ENCODE measurements around the gene WASHC4. TPM values are rescaled to one million over a fixed set of nuclear protein-coding genes. Genes with fewer than 3 reads are reported as not detected.

The WASHC4 gene
- polyA plus RNA-seq, 4 donors, result 11.7 to 65.2 (median 13.7) TPM

DNA sequence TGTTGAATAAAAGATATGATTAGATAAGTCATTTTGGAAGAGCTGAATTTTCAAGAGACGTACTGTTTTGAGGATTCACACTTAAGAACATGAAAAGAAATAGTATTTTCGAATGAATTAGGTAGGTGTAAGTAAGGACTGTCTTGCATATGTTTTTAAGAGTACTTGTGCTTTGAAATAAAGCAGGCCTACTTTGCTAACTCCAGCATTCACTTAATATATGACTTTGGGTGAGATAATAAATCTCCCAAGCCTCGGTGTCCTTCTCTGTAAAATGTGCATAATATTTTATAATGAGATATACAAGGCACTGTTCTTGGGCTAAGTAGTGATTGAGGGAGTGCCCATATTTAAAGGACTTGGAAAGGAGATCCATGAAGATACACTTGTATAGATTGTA, 54.6 kb downstream of the WASHC4 start:
- peaks cover 11 to 18% (median 18%) of the 10 kb centered on the region in 3 donors for H3K36me3 ChIP-seq (ENCODE audit: control insufficient read depth in 3 of 3, insufficient read depth in 2 of 3, low read depth in 1 of 3, low read length in 3 of 3)
- WGBS, 3 donors, result 92 to 96% (median 92%) methylated on average over 3 of the region's 3 CpGs

DNA sequence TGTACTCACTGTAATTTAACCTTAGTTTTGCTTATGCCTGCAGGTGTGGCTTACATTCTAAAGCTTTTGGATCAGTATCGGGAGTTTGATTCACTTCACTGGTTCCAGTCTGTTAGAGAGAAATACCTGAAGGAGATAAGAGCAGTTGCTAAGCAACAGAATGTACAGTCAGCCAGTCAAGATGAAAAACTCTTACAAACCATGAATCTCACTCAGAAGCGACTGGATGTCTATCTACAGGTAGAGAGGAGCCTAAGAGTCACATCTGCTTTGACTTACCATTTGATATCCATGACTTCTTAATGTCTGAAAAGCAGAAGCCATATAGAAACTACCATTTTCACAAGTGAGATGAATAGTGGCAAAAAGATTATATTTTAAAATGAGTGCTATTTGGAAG, 56.5 kb downstream of the WASHC4 start:
- no peak for DNase-seq
- Histone ChIP-seq H3K27ac (ENCODE audit: low read depth in 1 of 3, low read length in 2 of 3) (no peak overlapping the region), H3K9me3 (ENCODE audit: control insufficient read depth in 2 of 2, insufficient read depth in 1 of 2, low read depth in 1 of 2, low read length in 1 of 2) (no peaks in the 10 kb centered on the region), H3K36me3 (ENCODE audit: control insufficient read depth in 3 of 3, insufficient read depth in 2 of 3, low read depth in 1 of 3, low read length in 3 of 3) (peaks cover 11 to 18% (median 18%) of the 10 kb centered on the region in 3 donors), H3K4me3 (ENCODE audit: low read depth in 1 of 3, low read length in 3 of 3) (no peak overlapping the region), H3K27me3 (ENCODE audit: control insufficient read depth in 3 of 3, insufficient read depth in 3 of 3, low read length in 3 of 3) (no peaks in the 10 kb centered on the region), H3K4me1 (ENCODE audit: control insufficient read depth in 3 of 3, insufficient read depth in 2 of 3, low read depth in 1 of 3, low read length in 2 of 3) (no peaks in the 10 kb centered on the region)
- no peak for FAIRE-seq
- WGBS, 3 donors, result 79 to 94% (median 85%) methylated on average over 2 of the region's 2 CpGs

More for the DNA sequence above, 54.6 kb downstream of the WASHC4 start:
- no peak for DNase-seq
- Histone ChIP-seq H3K4me1 (ENCODE audit: control insufficient read depth in 3 of 3, insufficient read depth in 2 of 3, low read depth in 1 of 3, low read length in 2 of 3) (no peaks in the 10 kb centered on the region), H3K9me3 (ENCODE audit: control insufficient read depth in 2 of 2, insufficient read depth in 1 of 2, low read depth in 1 of 2, low read length in 1 of 2) (no peaks in the 10 kb centered on the region), H3K27me3 (ENCODE audit: control insufficient read depth in 3 of 3, insufficient read depth in 3 of 3, low read length in 3 of 3) (no peaks in the 10 kb centered on the region), H3K4me3 (ENCODE audit: low read depth in 1 of 3, low read length in 3 of 3) (no peak overlapping the region), H3K27ac (ENCODE audit: low read depth in 1 of 3, low read length in 2 of 3) (no peak overlapping the region)
- FAIRE-seq, result no peak

DNA sequence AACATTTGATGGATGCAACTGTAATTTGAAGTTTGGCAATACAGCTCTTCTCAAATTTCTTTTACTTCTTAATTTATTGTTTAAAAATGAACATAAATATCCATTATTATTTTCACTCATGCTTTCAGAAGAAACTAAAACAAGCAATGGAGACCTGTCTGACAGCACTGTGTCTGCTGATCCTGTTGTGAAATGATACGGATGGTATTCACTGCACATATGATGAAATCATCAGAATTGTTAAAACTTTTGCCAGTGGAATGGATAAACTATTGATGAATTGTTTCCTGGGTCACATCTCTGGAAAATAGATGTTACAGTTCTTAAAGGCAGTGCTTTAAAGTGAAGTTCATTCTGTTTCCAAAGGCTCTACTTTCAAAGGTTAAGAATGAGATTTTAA, 59.2 kb downstream of the WASHC4 start:
- Histone ChIP-seq H3K4me1 (ENCODE audit: control insufficient read depth in 3 of 3, insufficient read depth in 2 of 3, low read depth in 1 of 3, low read length in 2 of 3) (no peaks in the 10 kb centered on the region), H3K36me3 (ENCODE audit: control insufficient read depth in 3 of 3, insufficient read depth in 2 of 3, low read depth in 1 of 3, low read length in 3 of 3) (peaks cover 11 to 16% (median 15%) of the 10 kb centered on the region in 3 donors), H3K9me3 (ENCODE audit: control insufficient read depth in 2 of 2, insufficient read depth in 1 of 2, low read depth in 1 of 2, low read length in 1 of 2) (no peaks in the 10 kb centered on the region), H3K27me3 (ENCODE audit: control insufficient read depth in 3 of 3, insufficient read depth in 3 of 3, low read length in 3 of 3) (no peaks in the 10 kb centered on the region), H3K27ac (ENCODE audit: low read depth in 1 of 3, low read length in 2 of 3) (no peak overlapping the region), H3K4me3 (ENCODE audit: low read depth in 1 of 3, low read length in 3 of 3) (no peak overlapping the region)
- DNase-seq, result no peak
- FAIRE-seq, result no peak
- WGBS, 3 donors, result 84 to 93% (median 89%) methylated on average over 1 of the region's 1 CpG

DNA sequence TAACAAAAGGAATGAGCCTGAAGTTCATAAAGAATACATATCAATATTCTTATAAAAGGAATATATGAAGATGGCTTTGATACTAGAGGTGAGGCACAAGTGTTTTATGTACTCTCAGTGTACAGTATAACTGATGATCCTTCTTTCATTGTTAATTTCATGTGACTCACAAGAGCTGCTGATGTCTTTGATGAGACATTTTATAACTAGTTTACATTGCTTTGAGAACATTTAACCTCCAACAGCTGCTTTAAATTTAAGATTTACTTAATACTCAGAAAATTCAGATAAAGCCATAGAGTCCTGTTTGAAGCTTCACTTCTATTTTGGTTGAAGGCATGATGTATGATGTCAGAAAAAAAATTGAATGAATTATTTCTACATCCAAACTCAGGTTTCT, 59.8 kb downstream of the WASHC4 start:
- Histone ChIP-seq H3K9me3 (ENCODE audit: control insufficient read depth in 2 of 2, insufficient read depth in 1 of 2, low read depth in 1 of 2, low read length in 1 of 2) (no peaks in the 10 kb centered on the region), H3K36me3 (ENCODE audit: control insufficient read depth in 3 of 3, insufficient read depth in 2 of 3, low read depth in 1 of 3, low read length in 3 of 3) (peaks cover 11 to 16% (median 12%) of the 10 kb centered on the region in 3 donors), H3K27me3 (ENCODE audit: control insufficient read depth in 3 of 3, insufficient read depth in 3 of 3, low read length in 3 of 3) (no peaks in the 10 kb centered on the region), H3K4me1 (ENCODE audit: control insufficient read depth in 3 of 3, insufficient read depth in 2 of 3, low read depth in 1 of 3, low read length in 2 of 3) (no peaks in the 10 kb centered on the region), H3K27ac (ENCODE audit: low read depth in 1 of 3, low read length in 2 of 3) (no peak overlapping the region), H3K4me3 (ENCODE audit: low read depth in 1 of 3, low read length in 3 of 3) (no peak overlapping the region)
- FAIRE-seq (no peak), DNase-seq (no peak)

DNA sequence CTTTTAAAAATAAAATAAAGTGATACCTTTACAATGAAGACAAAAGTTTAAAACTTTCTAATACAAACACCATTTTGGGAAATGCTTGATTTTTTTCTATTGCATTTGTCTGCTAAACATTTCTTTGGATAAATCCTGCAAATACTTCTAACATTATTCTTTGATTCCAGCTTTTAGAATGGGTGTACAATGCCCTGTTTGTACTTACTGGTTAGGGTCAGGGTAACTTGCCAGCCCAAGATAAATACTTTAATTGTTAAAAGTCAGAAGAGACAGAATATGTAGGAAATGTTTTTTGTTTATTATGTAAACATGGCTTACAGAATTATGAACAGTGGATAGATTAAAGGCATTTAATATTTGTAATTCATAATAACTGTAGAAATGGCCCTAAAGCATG, 60.5 kb downstream of the WASHC4 start:
- no peak overlapping the region for H3K4me3 ChIP-seq (ENCODE audit: low read depth in 1 of 3, low read length in 3 of 3)

DNA sequence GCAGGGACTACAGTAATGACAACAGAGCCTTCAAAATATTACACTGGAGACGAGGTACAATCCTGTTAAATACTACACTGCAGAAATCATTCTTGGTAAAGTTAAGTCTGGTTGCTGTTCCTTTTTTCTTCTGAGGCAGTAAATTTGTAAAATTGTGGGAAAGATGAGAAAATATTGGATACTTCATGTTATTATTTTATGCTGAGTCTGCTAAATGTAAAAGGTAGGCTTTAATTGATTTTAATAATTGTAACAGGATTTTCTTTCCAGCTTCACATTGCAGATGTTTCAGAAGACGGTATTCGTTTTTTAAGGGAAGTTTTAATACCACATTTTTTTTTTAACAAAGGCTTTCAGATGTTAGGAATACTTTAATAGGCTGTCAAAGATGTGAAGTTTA, 62.6 kb downstream of the WASHC4 start:
- 92 to 97% (median 93%) methylated on average over 3 of the region's 3 CpGs for WGBS, 3 donors
- FAIRE-seq (no peak), DNase-seq (no peak)
- Histone ChIP-seq H3K9me3 (ENCODE audit: control insufficient read depth in 2 of 2, insufficient read depth in 1 of 2, low read depth in 1 of 2, low read length in 1 of 2) (no peaks in the 10 kb centered on the region), H3K27ac (ENCODE audit: low read depth in 1 of 3, low read length in 2 of 3) (no peak overlapping the region), H3K27me3 (ENCODE audit: control insufficient read depth in 3 of 3, insufficient read depth in 3 of 3, low read length in 3 of 3) (no peaks in the 10 kb centered on the region), H3K4me1 (ENCODE audit: control insufficient read depth in 3 of 3, insufficient read depth in 2 of 3, low read depth in 1 of 3, low read length in 2 of 3) (no peaks in the 10 kb centered on the region), H3K4me3 (ENCODE audit: low read depth in 1 of 3, low read length in 3 of 3) (no peak overlapping the region), H3K36me3 (ENCODE audit: control insufficient read depth in 3 of 3, insufficient read depth in 2 of 3, low read depth in 1 of 3, low read length in 3 of 3) (peaks cover 10 to 15% (median 14%) of the 10 kb centered on the region in 3 donors)

More for the DNA sequence above, 60.5 kb downstream of the WASHC4 start:
- H3K27ac ChIP-seq (ENCODE audit: low read depth in 1 of 3, low read length in 2 of 3), result no peak overlapping the region
- H3K4me1 ChIP-seq (ENCODE audit: control insufficient read depth in 3 of 3, insufficient read depth in 2 of 3, low read depth in 1 of 3, low read length in 2 of 3), result no peaks in the 10 kb centered on the region
- H3K27me3 ChIP-seq (ENCODE audit: control insufficient read depth in 3 of 3, insufficient read depth in 3 of 3, low read length in 3 of 3), result no peaks in the 10 kb centered on the region
- no peak for DNase-seq
- H3K9me3 ChIP-seq (ENCODE audit: control insufficient read depth in 2 of 2, insufficient read depth in 1 of 2, low read depth in 1 of 2, low read length in 1 of 2), result no peaks in the 10 kb centered on the region
- FAIRE-seq, result no peak
- peaks cover 11 to 14% (median 12%) of the 10 kb centered on the region in 3 donors for H3K36me3 ChIP-seq (ENCODE audit: control insufficient read depth in 3 of 3, insufficient read depth in 2 of 3, low read depth in 1 of 3, low read length in 3 of 3)

DNA sequence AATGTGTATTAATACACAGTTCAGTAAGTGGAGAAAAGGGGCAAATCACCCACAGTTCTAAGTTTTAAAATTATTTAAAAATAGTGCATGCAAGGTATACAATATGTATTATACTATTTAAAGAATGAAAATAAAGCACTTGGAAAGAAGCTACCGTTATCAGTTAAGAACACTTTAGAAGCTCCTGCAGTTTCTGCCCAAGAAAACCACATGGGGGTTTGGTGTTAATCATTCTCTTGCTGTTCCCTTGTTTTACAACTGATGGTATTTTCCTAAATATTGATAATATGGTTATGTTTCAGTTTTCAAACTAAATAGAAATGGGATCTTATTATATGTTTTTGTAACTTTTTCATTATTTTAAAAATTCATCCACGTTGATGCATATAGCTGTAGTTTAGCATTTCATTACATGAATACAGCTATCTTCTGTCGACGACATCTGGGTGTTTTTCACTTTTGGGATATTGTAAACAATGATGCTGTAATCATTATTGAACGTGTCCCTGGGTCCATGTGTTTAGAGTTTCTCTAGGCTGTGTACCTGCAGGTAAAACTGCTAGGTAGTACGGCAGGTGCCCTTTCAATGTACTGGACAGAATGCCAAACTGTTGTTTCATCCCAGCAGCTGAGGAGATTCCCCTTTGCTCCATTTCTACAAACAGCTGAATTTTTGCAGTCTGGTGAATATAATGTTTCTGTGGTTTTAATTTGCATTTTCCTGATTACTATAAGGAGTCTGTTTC, 64.3 kb downstream of the WASHC4 start:
- 79 to 87% (median 83%) methylated on average over 6 of the region's 6 CpGs for WGBS, 3 donors
- H3K36me3 ChIP-seq (ENCODE audit: control insufficient read depth in 3 of 3, insufficient read depth in 2 of 3, low read depth in 1 of 3, low read length in 3 of 3), result peaks cover 6 to 14% (median 9%) of the 10 kb centered on the region in 3 donors
- no peaks in the 10 kb centered on the region for H3K9me3 ChIP-seq (ENCODE audit: control insufficient read depth in 2 of 2, insufficient read depth in 1 of 2, low read depth in 1 of 2, low read length in 1 of 2)
- no peak overlapping the region for H3K27ac ChIP-seq (ENCODE audit: low read depth in 1 of 3, low read length in 2 of 3)
- H3K4me3 ChIP-seq (ENCODE audit: low read depth in 1 of 3, low read length in 3 of 3), result no peak overlapping the region
- no peaks in the 10 kb centered on the region for H3K4me1 ChIP-seq (ENCODE audit: control insufficient read depth in 3 of 3, insufficient read depth in 2 of 3, low read depth in 1 of 3, low read length in 2 of 3)
- H3K27me3 ChIP-seq (ENCODE audit: control insufficient read depth in 3 of 3, insufficient read depth in 3 of 3, low read length in 3 of 3), result no peaks in the 10 kb centered on the region
- no peak for FAIRE-seq
- DNase-seq, result no peak

DNA sequence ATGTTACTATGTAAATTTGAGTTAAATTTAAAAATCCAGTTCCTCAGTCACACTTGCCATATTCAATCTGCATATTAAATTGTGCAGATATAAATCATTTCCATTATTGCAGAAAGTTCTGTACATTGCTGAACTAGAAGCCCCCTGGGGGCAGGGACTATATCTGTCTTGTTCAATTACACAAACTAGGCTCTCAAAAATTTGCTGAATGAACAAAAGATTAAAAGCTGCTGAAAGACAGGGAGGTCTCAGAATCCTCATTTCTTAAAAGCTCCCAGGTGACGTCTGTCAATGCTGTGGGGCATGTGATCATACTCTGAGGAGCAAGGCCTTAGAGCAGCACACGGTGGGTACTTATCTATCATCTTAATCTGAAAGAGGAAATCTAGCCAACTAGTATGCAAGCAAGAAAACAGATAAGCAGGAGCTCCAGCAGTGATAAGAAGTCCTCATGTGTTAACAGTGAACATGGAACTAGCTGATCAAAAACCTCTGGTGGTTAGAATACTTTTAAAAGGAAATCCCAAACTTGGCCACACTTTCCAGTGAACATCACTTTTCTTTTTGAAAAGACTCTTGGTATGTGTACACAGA, 68.0 kb downstream of the WASHC4 start:
- DNase-seq (no peak), FAIRE-seq (no peak)
- Histone ChIP-seq H3K27ac (ENCODE audit: low read depth in 1 of 3, low read length in 2 of 3) (no peak overlapping the region), H3K9me3 (ENCODE audit: control insufficient read depth in 2 of 2, insufficient read depth in 1 of 2, low read depth in 1 of 2, low read length in 1 of 2) (no peaks in the 10 kb centered on the region), H3K36me3 (ENCODE audit: control insufficient read depth in 3 of 3, insufficient read depth in 2 of 3, low read depth in 1 of 3, low read length in 3 of 3) (peaks cover 6 to 12% (median 10%) of the 10 kb centered on the region in 3 donors), H3K27me3 (ENCODE audit: control insufficient read depth in 3 of 3, insufficient read depth in 3 of 3, low read length in 3 of 3) (no peaks in the 10 kb centered on the region), H3K4me3 (ENCODE audit: low read depth in 1 of 3, low read length in 3 of 3) (no peak overlapping the region), H3K4me1 (ENCODE audit: control insufficient read depth in 3 of 3, insufficient read depth in 2 of 3, low read depth in 1 of 3, low read length in 2 of 3) (no peaks in the 10 kb centered on the region)
- WGBS, 3 donors, result 56 to 64% (median 56%) methylated on average over 2 of the region's 2 CpGs

All from small intestine (tissue), 7 donors.